Parathyroid adenoma (tissue), 2 donors: ENCODE data around the gene ADAMTS20.

ENCODE experiments used
- H2AFZ ChIP-seq: fragments of 300-600 bp; sonication (generic); one replicate; pipeline ENCODE4 v1.7.0; 2017; ENCODE audit warnings: antibody characterized with exemption, mild to moderate bottlenecking
- H3K27ac ChIP-seq: fragments of 300-600 bp; sonication (generic); one replicate; pipeline ENCODE4 v1.7.0; 2017
- H3K27me3 ChIP-seq: fragments of 300-600 bp; sonication (generic); one replicate; pipeline ENCODE4 v1.7.0; 2017; ENCODE audit warnings: low read length; ENCODE audit not compliant: control insufficient read depth, insufficient read depth
- H3K36me3 ChIP-seq: fragments of 300-600 bp; sonication (generic); one replicate; pipeline ENCODE4 v1.7.0; 2017; ENCODE audit warnings: low read length; ENCODE audit not compliant: control insufficient read depth, insufficient read depth
- H3K4me1 ChIP-seq: fragments of 300-600 bp; sonication (generic); one replicate; pipeline ENCODE4 v1.7.0; 2017; ENCODE audit warnings: control low read depth
- H3K4me2 ChIP-seq: fragments of 300-600 bp; sonication (generic); one replicate; pipeline ENCODE4 v1.7.0; 2017; ENCODE audit warnings: low read length
- H3K4me3 ChIP-seq: fragments of 300-600 bp; sonication (generic); one replicate; pipeline ENCODE4 v1.7.0; 2017; ENCODE audit warnings: low read depth, low read length
- H3K79me2 ChIP-seq: fragments of 300-600 bp; sonication (generic); one replicate; pipeline ENCODE4 v1.7.0; 2017; ENCODE audit warnings: control low read depth
- H3K9ac ChIP-seq: fragments of 300-600 bp; sonication (generic); one replicate; pipeline ENCODE4 v1.7.0; 2017; ENCODE audit warnings: mild to moderate bottlenecking
- H3K9me3 ChIP-seq: fragments of 300-600 bp; sonication (generic); one replicate; pipeline ENCODE4 v1.7.0; 2017; ENCODE audit warnings: low read length; ENCODE audit not compliant: control insufficient read depth
- TF ChIP-seq, protein P1 (sequence below): fragments of 300-600 bp; sonication (generic); IDR thresholded peaks from one replicate; pipeline ENCODE4 v1.7.0; 2017; ENCODE audit warnings: antibody characterized with exemption, mild to moderate bottlenecking
- donor health status: primary hyperparathyroidism.

ADAMTS20 gene

DNA sequence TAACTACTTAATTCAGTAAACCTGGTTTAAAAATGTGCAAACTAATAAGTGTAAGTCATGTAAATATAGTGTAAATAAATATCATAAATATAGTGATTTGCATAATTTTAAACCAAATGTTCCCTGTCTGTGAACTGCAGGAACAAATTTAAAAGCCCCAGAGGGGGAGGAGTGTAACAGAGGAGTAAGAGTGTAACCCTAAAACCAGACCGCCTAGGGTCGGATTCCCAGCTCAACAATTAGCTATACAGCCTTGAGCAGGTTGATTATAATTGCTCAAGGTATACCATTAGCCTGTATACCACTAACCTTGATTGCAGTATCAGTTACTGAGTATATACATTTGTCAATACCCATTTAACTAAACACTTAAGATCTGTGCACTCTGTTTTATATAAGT lies 218.4 kb downstream of the ADAMTS20 start:
- Histone ChIP-seq H3K27ac (no peak overlapping the region), H3K36me3 (no peaks in the 10 kb centered on the region)

DNA sequence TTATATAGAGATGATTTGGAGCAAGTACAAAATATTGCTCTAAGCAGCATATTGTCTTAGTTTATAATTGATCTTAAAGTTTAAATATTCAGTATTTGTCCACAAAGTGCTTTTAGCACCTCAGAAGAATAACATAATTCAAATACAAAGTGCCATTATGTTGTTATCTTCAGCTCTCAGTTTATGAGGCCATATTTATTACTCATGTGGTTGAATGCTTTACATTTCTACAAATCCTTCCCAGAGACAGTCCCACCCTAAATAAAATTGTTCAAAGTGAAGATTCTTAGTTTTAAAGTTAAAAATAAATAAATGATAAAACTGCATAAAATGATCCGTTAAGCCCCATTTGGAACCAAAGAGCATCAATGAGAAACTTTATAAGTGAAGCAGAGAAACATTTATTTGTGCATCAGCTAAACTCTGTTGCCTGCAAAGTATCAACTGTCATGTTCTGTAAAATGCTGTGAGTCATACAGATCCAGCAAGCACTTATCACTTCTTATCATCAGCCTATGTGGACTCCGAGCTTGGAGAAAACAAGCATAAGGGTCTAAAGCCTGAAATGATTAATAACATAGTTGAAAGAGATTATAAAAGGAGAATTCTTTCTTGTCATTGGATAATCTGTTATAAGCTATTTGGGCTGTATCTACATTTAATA lies 218.9 kb downstream of the ADAMTS20 start:
- TF ChIP-seq, protein P1, sequence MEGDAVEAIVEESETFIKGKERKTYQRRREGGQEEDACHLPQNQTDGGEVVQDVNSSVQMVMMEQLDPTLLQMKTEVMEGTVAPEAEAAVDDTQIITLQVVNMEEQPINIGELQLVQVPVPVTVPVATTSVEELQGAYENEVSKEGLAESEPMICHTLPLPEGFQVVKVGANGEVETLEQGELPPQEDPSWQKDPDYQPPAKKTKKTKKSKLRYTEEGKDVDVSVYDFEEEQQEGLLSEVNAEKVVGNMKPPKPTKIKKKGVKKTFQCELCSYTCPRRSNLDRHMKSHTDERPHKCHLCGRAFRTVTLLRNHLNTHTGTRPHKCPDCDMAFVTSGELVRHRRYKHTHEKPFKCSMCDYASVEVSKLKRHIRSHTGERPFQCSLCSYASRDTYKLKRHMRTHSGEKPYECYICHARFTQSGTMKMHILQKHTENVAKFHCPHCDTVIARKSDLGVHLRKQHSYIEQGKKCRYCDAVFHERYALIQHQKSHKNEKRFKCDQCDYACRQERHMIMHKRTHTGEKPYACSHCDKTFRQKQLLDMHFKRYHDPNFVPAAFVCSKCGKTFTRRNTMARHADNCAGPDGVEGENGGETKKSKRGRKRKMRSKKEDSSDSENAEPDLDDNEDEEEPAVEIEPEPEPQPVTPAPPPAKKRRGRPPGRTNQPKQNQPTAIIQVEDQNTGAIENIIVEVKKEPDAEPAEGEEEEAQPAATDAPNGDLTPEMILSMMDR: no peak
- Histone ChIP-seq H3K36me3 (no peaks in the 10 kb centered on the region), H3K79me2 (no peaks in the 10 kb centered on the region), H3K27ac (no peak overlapping the region), H3K4me3 (no peak overlapping the region), H3K9ac (no peak overlapping the region), H3K4me2 (no peak overlapping the region), H2AFZ (no peak overlapping the region), H3K9me3 (no peaks in the 10 kb centered on the region), H3K4me1 (no peaks in the 10 kb centered on the region), H3K27me3 (no peaks in the 10 kb centered on the region)

More for the DNA sequence above, 218.4 kb downstream of the ADAMTS20 start:
- H3K4me3 ChIP-seq: no peak overlapping the region
- H2AFZ ChIP-seq: no peak overlapping the region
- no peaks in the 10 kb centered on the region for H3K9me3 ChIP-seq
- H3K9ac ChIP-seq: no peak overlapping the region
- H3K27me3 ChIP-seq: no peaks in the 10 kb centered on the region
- no peak overlapping the region for H3K4me2 ChIP-seq
- TF ChIP-seq, protein P1: no peak
- H3K4me1 ChIP-seq: no peaks in the 10 kb centered on the region
- no peaks in the 10 kb centered on the region for H3K79me2 ChIP-seq

DNA sequence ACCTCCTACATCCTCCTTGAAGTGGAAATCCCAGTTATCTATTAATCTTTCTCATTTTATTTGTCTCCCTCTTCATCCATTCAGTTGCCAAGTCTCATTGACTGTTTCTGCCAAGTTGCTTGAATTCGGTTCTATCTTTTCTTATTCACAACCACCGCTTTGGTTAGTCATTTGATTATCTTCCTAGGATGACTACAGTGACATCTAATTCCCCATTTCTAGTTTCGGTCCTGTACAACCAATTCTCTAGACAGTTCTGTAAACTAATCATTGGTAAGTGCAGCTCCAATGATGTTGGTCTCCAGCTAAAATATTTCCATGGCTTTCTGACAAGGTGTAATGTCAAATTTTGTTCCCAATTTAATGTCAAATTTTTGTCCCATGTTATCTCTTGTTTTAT lies 220.1 kb downstream of the ADAMTS20 start:
- Histone ChIP-seq H2AFZ (no peak overlapping the region), H3K36me3 (no peaks in the 10 kb centered on the region), H3K9ac (no peak overlapping the region), H3K4me1 (no peaks in the 10 kb centered on the region), H3K27me3 (no peaks in the 10 kb centered on the region), H3K79me2 (no peaks in the 10 kb centered on the region), H3K9me3 (no peaks in the 10 kb centered on the region), H3K4me3 (no peak overlapping the region), H3K27ac (no peak overlapping the region), H3K4me2 (no peak overlapping the region)
- TF ChIP-seq, protein P1: no peak

DNA sequence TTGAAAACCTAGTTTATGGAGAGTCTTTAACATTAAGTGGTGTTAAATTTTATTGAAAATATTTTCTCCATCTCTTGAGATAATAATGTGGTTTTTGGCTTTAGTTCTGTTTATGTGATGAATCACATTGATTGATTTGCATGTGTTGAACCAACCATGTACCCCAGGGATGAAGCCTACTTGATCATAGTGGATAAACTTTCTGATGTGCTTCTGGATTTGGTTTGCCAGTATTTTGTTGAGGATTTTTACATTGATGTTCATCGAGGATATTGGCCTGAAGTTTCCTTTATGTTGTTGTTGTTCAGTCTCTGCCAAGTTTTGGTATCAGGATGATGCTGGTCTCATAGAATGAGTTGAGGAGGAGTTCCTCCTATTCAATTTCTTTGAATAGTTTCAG lies 222.6 kb downstream of the ADAMTS20 start:
- TF ChIP-seq, protein P1: no peak
- Histone ChIP-seq H3K36me3 (no peaks in the 10 kb centered on the region), H3K4me1 (no peaks in the 10 kb centered on the region), H3K79me2 (no peaks in the 10 kb centered on the region), H3K4me3 (no peak overlapping the region), H3K9ac (no peak overlapping the region), H3K9me3 (no peaks in the 10 kb centered on the region), H3K4me2 (no peak overlapping the region), H2AFZ (no peak overlapping the region), H3K27me3 (no peaks in the 10 kb centered on the region), H3K27ac (no peak overlapping the region)

DNA sequence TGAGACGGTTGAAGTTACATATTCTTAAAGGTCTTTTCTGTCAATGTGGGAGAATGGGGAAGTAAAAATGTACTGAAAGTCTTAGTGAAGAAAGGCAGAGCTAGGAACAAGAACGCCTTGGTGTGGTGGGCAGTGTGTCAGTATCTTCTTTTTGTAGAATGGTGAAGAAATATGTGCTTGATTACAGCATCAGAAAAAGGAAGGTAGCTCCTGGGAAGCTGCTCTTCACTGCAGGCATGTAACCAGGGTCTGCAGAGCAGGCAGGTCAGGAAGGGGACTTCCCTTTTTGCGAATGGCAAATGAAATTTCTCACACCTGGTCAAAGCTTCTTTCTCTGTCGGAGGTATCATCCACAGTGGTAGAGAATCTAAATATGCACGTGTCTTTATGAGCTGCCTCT lies 226.2 kb downstream of the ADAMTS20 start:
- no peak overlapping the region for H3K9ac ChIP-seq
- no peaks in the 10 kb centered on the region for H3K36me3 ChIP-seq
- H2AFZ ChIP-seq: no peak overlapping the region
- no peak overlapping the region for H3K4me3 ChIP-seq
- no peaks in the 10 kb centered on the region for H3K79me2 ChIP-seq
- H3K4me2 ChIP-seq: no peak overlapping the region
- TF ChIP-seq, protein P1: no peak
- H3K9me3 ChIP-seq: no peaks in the 10 kb centered on the region
- no peak overlapping the region for H3K27ac ChIP-seq
- H3K4me1 ChIP-seq: no peaks in the 10 kb centered on the region
- no peaks in the 10 kb centered on the region for H3K27me3 ChIP-seq
